ENCODE results near the gene FOXO4.

The FOXO4 gene

DNA sequence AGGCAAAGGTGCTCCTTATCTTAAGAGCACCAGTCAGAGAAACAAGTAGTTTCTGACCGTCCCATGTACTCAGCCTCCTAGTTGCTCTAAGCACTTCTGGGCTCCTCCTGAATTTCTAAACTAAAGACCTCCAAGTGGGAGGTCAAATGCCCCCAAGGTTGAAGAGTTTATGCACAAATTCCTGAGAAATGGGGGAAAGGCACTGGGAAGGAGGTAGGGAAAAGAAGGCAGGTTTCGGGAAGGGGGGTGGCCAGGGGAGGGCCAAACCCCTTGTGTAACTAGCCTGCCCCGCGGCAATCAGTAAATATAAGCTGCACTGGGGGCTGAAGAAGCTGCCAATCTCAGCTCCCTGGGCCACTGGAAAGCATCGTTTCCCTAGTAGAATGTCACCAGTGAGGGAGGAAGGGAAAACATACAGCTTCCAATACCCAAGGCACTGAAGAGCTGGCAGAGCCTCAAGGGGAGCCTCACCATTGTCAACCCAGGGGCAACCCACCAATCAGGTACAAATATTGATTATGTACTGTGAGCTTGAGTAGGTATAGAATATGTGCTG lies 3.4 kb downstream of the FOXO4 start:
- Histone ChIP-seq H3K4me1 (ENCODE audit: control insufficient read depth in 1 of 2, insufficient read depth in 1 of 2, low read depth in 1 of 2, low read length in 1 of 2) (peaks cover 39 to 45% of the 10 kb centered on the region in 2 experiments), H3K4me3 (ENCODE audit: low read depth in 1 of 2, low read length in 1 of 2) (no peak overlapping the region), H3K27me3 (no peaks in the 10 kb centered on the region), H3K27ac (no peak overlapping the region), H3K9me3 (no peaks in the 10 kb centered on the region), H3K36me3 (peaks cover 18% of the 10 kb centered on the region)
- TF ChIP-seq, protein P1, sequence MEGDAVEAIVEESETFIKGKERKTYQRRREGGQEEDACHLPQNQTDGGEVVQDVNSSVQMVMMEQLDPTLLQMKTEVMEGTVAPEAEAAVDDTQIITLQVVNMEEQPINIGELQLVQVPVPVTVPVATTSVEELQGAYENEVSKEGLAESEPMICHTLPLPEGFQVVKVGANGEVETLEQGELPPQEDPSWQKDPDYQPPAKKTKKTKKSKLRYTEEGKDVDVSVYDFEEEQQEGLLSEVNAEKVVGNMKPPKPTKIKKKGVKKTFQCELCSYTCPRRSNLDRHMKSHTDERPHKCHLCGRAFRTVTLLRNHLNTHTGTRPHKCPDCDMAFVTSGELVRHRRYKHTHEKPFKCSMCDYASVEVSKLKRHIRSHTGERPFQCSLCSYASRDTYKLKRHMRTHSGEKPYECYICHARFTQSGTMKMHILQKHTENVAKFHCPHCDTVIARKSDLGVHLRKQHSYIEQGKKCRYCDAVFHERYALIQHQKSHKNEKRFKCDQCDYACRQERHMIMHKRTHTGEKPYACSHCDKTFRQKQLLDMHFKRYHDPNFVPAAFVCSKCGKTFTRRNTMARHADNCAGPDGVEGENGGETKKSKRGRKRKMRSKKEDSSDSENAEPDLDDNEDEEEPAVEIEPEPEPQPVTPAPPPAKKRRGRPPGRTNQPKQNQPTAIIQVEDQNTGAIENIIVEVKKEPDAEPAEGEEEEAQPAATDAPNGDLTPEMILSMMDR (IDR thresholded peaks at IDR 0.05) = no peak

DNA sequence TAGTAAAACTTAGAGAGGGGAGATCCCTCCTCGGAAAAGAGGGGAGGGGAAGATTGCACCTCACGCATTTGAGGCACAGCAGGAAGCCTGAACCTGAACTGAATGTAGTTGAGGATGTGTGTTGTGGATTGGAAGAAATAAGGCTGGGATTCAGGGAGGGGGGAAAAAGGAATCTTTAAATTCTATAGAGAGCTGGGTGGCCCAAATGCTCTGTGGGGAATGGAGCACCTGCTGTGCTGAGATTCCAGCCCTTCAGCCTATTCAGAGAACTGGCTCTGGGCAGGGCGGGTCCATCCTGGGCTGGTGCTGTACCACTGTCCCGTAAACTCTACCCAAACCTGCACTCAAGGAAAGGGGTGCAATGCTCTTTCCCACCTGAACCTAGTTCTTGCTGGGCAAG lies 4.1 kb downstream of the FOXO4 start:
- Histone ChIP-seq H3K4me3 (ENCODE audit: low read depth in 1 of 2, low read length in 1 of 2) (no peak overlapping the region), H3K27ac (no peak overlapping the region), H3K4me1 (ENCODE audit: control insufficient read depth in 1 of 2, insufficient read depth in 1 of 2, low read depth in 1 of 2, low read length in 1 of 2) (peaks cover 46 to 52% of the 10 kb centered on the region in 2 experiments), H3K27me3 (no peaks in the 10 kb centered on the region), H3K36me3 (peaks cover 18% of the 10 kb centered on the region), H3K9me3 (no peaks in the 10 kb centered on the region)
- TF ChIP-seq, protein P1 (IDR thresholded peaks at IDR 0.05) = no peak

DNA sequence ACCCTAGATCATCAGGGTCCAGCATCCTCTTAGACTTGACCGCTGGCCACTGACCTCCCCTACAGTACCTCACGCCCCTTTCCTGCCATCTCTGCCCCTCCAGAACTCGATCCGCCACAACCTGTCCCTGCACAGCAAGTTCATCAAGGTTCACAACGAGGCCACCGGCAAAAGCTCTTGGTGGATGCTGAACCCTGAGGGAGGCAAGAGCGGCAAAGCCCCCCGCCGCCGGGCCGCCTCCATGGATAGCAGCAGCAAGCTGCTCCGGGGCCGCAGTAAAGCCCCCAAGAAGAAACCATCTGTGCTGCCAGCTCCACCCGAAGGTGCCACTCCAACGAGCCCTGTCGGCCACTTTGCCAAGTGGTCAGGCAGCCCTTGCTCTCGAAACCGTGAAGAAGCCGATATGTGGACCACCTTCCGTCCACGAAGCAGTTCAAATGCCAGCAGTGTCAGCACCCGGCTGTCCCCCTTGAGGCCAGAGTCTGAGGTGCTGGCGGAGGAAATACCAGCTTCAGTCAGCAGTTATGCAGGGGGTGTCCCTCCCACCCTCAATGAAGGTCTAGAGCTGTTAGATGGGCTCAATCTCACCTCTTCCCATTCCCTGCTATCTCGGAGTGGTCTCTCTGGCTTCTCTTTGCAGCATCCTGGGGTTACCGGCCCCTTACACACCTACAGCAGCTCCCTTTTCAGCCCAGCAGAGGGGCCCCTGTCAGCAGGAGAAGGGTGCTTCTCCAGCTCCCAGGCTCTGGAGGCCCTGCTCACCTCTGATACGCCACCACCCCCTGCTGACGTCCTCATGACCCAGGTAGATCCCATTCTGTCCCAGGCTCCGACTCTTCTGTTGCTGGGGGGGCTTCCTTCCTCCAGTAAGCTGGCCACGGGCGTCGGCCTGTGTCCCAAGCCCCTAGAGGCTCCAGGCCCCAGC lies 5.2 kb downstream of the FOXO4 start:
- TF ChIP-seq, protein P1 (IDR thresholded peaks at IDR 0.05) = no peak
- H3K4me1 ChIP-seq (ENCODE audit: control insufficient read depth in 1 of 2, insufficient read depth in 1 of 2, low read depth in 1 of 2, low read length in 1 of 2) = peaks cover 42 to 45% of the 10 kb centered on the region in 2 experiments
- peaks cover 18% of the 10 kb centered on the region for H3K36me3 ChIP-seq
- no peak overlapping the region for H3K4me3 ChIP-seq (ENCODE audit: low read depth in 1 of 2, low read length in 1 of 2)
- no peak overlapping the region for H3K27ac ChIP-seq
- no peaks in the 10 kb centered on the region for H3K27me3 ChIP-seq
- no peaks in the 10 kb centered on the region for H3K9me3 ChIP-seq

DNA sequence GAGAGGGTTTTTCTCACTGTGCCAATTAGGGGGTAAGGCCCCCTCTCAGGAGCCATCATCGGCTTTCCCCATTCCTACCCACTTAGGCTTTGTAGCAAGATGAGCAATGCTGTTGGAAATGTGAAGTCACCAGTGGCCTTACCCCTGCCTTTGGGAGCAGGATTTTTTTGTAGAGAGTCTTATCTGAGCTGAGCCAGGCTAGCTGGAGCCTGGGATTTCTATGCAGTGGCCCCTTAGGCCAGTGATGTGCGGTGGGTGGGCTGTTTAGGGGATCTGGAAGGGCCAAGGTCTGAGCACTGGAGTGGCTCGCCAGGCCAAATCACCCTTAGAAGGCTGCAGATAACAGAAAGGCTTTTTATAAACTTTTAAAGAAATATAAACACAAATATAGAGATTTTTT lies 6.6 kb downstream of the FOXO4 start:
- Histone ChIP-seq H3K4me1 (ENCODE audit: control insufficient read depth in 1 of 2, insufficient read depth in 1 of 2, low read depth in 1 of 2, low read length in 1 of 2) (peaks cover 40 to 43% of the 10 kb centered on the region in 2 experiments), H3K36me3 (peaks cover 19% of the 10 kb centered on the region), H3K4me3 (ENCODE audit: low read depth in 1 of 2, low read length in 1 of 2) (no peak overlapping the region), H3K9me3 (no peaks in the 10 kb centered on the region), H3K27ac (peak overlapping the region; percentile 70), H3K27me3 (no peaks in the 10 kb centered on the region)
- TF ChIP-seq, protein P1 (IDR thresholded peaks at IDR 0.05) = no peak

GRCh38 chrX:71103110-71103983 lies 7.7 kb downstream of the FOXO4 start:
- Histone ChIP-seq H3K27me3 (no peaks in the 10 kb centered on the region), H3K27ac (peak overlapping the region; percentile 70), H3K36me3 (peaks cover 28% of the 10 kb centered on the region), H3K9me3 (no peaks in the 10 kb centered on the region), H3K4me3 (ENCODE audit: low read depth in 1 of 2, low read length in 1 of 2) (no peak overlapping the region), H3K4me1 (ENCODE audit: control insufficient read depth in 1 of 2, insufficient read depth in 1 of 2, low read depth in 1 of 2, low read length in 1 of 2) (peaks cover 39 to 42% of the 10 kb centered on the region in 2 experiments)
- TF ChIP-seq, protein P1 (IDR thresholded peaks at IDR 0.05) = no peak

All from neutrophil (primary cell).